Thymus (tissue), 11 donors: ENCODE measurements around the gene PLEKHM1. TPM values are rescaled to one million over a fixed set of nuclear protein-coding genes. Genes with fewer than 3 reads are reported as not detected.

Experiments
- DNase-seq, 9 donors: peaks; one replicate each; pipeline ENCODE4 v3.0.0-alpha.2; 2013; ENCODE audit warnings: low spot score in 9 of 9, low read depth in 6 of 9, missing footprints in 1 of 9
- H3K27ac ChIP-seq, 2 donors: one replicate each; pipeline ENCODE4 v1.5.1; 2013; ENCODE audit warnings: control low read depth in 1 of 2, low read depth in 1 of 2, low read length in 1 of 2, mild to moderate bottlenecking in 1 of 2, moderate library complexity in 1 of 2
- H3K27me3 ChIP-seq, 2 donors: one replicate each; pipeline ENCODE4 v1.5.1; 2013; ENCODE audit warnings: low read length in 1 of 2; ENCODE audit not compliant: control insufficient read depth in 2 of 2, insufficient read depth in 1 of 2
- H3K36me3 ChIP-seq, 2 donors: one replicate each; pipeline ENCODE4 v1.5.1; 2013; ENCODE audit warnings: low read length in 1 of 2, mild to moderate bottlenecking in 1 of 2, moderate library complexity in 1 of 2; ENCODE audit not compliant: control insufficient read depth in 2 of 2, insufficient read depth in 2 of 2
- H3K4me1 ChIP-seq, 2 donors: one replicate each; pipeline ENCODE4 v1.5.1; 2013; ENCODE audit warnings: low read length in 2 of 2; ENCODE audit not compliant: control insufficient read depth in 2 of 2, insufficient read depth in 2 of 2
- H3K4me3 ChIP-seq, 2 donors: one replicate each; pipeline ENCODE4 v1.5.1; 2013; ENCODE audit warnings: low read length in 2 of 2, control low read depth in 1 of 2, mild to moderate bottlenecking in 1 of 2
- H3K9me3 ChIP-seq, 2 donors: one replicate each; pipeline ENCODE4 v1.5.1; 2013; ENCODE audit warnings: low read length in 1 of 2, mild to moderate bottlenecking in 1 of 2; ENCODE audit not compliant: control insufficient read depth in 2 of 2, insufficient read depth in 1 of 2
- whole genome bisulfite sequencing: extraction: QIAGEN DNeasy Blood & Tissue Kit; methylation state at CpG from one replicate; pipeline ENCODE4 v1.1.7; 2013; 5-methylcytosine and 5-hydroxymethylcytosine counted together
- polyA plus RNA-seq: library from polyadenylated mRNA; stranded (reverse); fragments of 200-250 nt; gene quantifications from one replicate; pipeline ENCODE4 v1.2.3, GENCODE V29; 2013
- total RNA-seq: library from RNA; stranded (reverse); fragments of 120-200 nt; gene quantifications from one replicate; pipeline ENCODE4 v1.2.4, GENCODE V29; 2013
- donor health status: healthy.

The PLEKHM1 gene
- total and polyA plus RNA-seq, 2 donors = 18.1 to 22.9 TPM

DNA sequence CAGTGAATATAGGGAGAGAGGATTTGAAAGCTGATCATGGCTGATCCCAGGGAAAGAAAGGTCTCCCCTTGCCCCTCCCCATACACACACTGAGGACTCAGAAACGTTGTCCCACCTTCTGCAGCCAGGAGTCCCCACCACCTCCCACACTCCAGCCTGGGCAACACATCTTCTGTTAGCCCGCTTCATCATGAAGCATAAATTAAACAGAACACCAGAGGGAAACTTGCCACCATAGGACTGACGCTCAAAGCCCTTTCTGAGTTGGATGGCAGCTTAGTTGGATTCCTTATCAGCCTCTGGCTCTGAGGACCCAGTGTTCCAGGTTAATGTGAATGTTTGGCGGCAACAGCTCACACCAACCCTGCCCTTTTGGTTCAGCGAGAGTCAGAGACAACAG lies 91.7 kb downstream of the PLEKHM1 start:
- Histone ChIP-seq H3K9me3 (no peaks in the 10 kb centered on the region), H3K4me3 (no peak overlapping the region), H3K27me3 (no peaks in the 10 kb centered on the region), H3K36me3 (peaks cover 92 to 95% of the 10 kb centered on the region in 2 donors), H3K4me1 (peaks cover 0 to 4% of the 10 kb centered on the region in 2 donors), H3K27ac (no peak overlapping the region)
- 92% methylated on average over 5 of the region's 5 CpGs for WGBS
- no peak for DNase-seq

DNA sequence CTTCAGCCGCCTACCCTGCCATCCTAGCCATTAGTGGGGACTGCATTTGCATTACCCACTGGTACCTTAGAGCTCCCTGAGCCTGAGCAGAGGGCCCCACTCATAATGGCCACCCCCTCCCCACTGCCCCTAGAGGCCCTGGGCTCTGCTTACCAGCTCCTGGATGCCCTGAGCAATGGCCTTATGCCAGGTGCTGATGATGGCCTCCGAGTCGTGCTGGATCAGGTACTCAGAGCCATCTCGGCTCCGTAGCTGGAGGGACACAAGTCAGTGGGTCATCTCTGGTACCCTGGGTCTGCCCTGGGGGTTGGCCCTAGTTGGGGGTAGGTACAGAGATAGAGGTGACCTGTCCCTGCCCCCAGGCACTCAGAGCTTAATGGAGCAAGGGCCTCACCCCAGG lies 92.7 kb downstream of the PLEKHM1 start:
- no peak overlapping the region for H3K4me3 ChIP-seq
- 94% methylated on average over 5 of the region's 5 CpGs for whole genome bisulfite sequencing

DNA sequence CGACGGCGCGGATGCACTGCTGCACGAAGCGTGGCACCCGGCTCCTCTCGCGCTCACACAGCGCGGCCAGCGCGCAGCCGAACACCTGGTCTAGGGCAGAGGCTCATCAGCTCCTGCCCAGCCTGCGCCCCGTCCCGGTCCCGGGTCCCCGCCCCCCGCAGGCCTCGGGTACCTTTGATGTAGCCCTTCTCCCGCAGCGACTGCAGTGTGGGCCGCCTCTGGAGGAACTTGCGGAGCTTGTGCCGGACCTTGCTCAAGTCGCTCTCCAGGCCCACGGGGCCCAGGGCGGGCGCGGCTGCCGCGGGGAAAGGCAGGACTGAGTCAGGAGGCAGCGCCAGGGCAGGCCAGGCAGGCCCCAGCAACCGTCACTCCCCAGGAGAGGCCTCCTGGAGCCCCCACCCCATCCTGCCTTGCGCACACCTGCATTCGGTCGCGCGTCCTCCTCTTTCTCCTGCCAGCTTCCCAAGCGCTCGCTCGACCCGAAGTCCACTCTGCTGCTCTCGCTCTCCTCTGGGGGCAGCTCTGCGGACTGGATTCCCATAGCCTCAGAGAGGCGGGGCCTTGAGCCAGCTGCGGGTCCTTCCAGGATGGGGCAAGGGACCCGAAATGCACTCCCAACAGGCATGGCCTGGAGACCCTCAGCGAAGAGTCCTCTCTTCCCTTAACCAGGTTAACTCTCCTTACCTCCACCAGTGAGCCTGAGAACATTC lies 93.9 kb downstream of the PLEKHM1 start:
- H3K9me3 ChIP-seq = no peaks in the 10 kb centered on the region
- no peak overlapping the region for H3K4me3 ChIP-seq
- H3K27me3 ChIP-seq = no peaks in the 10 kb centered on the region
- H3K4me1 ChIP-seq = peaks cover 0 to 4% of the 10 kb centered on the region in 2 donors
- WGBS = 97% methylated on average over 50 of the region's 50 CpGs
- H3K27ac ChIP-seq = no peak overlapping the region
- H3K36me3 ChIP-seq = peaks cover 74 to 78% of the 10 kb centered on the region in 2 donors
- DNase-seq = no peak

More for the DNA sequence above, 92.7 kb downstream of the PLEKHM1 start:
- Histone ChIP-seq H3K27ac (no peak overlapping the region), H3K9me3 (no peaks in the 10 kb centered on the region), H3K27me3 (no peaks in the 10 kb centered on the region), H3K36me3 (peaks cover 86 to 89% of the 10 kb centered on the region in 2 donors), H3K4me1 (peaks cover 0 to 4% of the 10 kb centered on the region in 2 donors)
- no peak for DNase-seq

DNA sequence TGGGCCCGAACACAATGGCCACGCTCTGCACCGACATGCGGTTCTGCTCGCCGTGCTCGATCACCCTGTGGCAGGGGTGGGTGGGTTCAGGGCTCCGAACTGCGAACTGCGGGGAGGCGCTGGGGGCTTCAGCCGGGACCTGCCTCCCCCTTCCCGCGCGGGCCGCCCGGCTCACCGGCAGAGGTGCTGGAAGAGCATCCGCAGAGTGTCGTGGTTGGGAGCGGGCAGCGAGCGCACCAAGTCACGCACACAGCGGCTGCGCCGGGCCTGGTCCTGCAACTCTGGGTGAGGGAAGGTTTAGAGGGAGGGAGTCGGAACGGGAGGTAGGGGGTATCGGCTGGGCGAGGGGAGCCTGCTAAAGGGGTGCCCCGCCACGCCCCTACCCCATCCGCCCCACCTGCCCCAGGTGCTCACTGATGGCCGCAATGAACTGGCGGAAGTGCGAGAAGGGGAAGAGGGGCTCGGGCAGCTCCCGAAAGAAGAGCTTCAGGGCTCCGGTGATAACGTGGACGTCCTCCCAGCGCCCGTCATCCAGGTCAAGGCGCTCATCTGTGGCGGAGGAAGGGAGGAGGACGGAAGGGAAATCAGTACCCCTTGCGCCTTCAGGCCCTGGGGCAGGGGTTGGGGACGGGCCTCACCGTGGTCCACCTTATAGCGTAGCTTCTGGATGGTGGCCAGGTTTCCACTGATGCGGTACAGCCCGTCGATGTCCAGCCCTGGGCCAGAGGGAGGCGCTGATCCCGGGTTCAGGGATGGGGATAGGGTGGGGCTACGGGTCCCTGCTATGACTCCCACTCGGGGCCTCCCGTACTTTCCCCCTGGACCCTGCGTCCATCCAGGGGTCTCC lies 94.7 kb downstream of the PLEKHM1 start:
- DNase-seq = no peak
- Histone ChIP-seq H3K4me3 (no peak overlapping the region), H3K4me1 (peaks cover 0 to 12% of the 10 kb centered on the region in 2 donors), H3K36me3 (peaks cover 66 to 70% of the 10 kb centered on the region in 2 donors), H3K9me3 (no peaks in the 10 kb centered on the region), H3K27ac (no peak overlapping the region), H3K27me3 (no peaks in the 10 kb centered on the region)
- 95% methylated on average over 60 of the region's 60 CpGs for WGBS

DNA sequence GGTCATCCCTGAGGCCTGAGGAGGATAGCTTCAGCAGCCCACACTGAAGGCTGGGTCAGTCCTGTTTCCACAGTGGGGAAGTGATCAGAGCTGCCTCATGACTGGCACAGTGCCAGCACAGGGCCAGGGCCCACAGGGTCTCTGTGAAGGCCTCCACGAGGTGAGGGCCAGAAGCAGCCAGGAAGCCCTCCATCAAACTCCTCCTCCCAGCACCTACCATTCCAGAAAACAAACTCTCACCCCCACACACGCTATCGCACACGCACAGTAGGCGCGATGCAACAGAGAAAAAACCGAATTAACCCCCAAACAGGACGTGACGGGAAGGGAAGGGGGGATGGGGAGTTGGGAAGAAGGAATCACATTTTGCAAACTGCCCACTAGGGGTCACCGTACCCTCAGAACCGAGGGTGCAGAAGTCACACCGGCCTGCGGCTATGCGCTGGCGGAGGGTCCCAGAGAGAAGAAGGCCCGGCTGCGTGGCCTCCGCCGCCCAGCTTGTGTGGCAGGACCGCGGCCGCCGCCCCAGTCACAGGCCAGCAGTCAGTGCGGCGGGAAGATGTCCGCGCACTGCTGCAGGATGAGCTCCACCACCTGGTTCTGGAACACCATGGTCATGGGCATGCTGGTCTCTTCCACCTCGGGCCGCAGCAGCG lies 95.5 kb downstream of the PLEKHM1 start:
- 69% methylated on average over 30 of the region's 30 CpGs for WGBS
- Histone ChIP-seq H3K27ac (no peak overlapping the region), H3K9me3 (no peaks in the 10 kb centered on the region), H3K4me3 (no peak overlapping the region), H3K36me3 (peaks cover 61 to 62% of the 10 kb centered on the region in 2 donors), H3K27me3 (no peaks in the 10 kb centered on the region), H3K4me1 (peaks cover 0 to 12% of the 10 kb centered on the region in 2 donors)
- DNase-seq = peak in 3 of 9 donors; percentile 54 to 68 (median 66)

DNA sequence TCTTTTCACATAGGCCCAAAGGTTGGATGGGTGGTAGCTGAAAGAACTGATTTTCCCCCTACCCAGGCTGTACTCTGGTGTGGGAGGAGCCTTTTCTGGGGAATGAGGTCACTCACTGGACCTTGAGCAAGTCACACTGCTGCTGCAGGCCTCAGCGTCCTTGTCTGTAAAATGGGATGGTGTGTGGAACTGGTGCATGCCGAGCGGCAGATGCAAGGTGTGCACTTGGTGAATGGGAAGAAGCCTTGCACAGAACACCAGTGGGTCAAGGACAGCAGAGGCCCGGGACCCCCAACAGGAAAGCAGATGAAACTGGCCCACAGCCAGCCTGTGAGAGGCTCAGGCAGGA lies 96.0 kb downstream of the PLEKHM1 start:
- 90% methylated on average over 4 of the region's 4 CpGs for WGBS
- no peak overlapping the region for H3K4me3 ChIP-seq
- H3K36me3 ChIP-seq = peaks cover 56 to 57% of the 10 kb centered on the region in 2 donors
- no peak overlapping the region for H3K27ac ChIP-seq
- H3K9me3 ChIP-seq = no peaks in the 10 kb centered on the region
- no peak for DNase-seq
- H3K27me3 ChIP-seq = no peaks in the 10 kb centered on the region
- peaks cover 0 to 13% of the 10 kb centered on the region in 2 donors for H3K4me1 ChIP-seq

DNA sequence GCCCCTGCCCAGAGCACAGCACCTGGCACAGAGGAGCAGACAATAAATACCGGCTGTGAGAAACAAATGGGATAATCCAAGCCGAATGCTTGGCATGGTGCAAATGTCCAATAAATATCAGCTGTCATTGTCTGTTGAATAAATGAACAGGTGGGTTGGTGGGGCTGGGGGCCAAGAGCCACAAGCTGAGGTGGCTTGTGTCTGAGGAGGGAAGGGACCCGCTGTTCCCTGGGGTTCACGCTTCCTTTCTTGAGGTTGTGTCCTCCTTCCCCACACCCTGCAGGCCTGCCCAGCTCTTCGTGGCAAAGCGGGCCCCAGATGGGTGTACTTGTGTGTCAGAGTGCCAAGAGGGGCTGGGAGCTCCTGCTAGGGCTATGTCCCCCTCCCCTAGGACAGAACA lies 96.4 kb downstream of the PLEKHM1 start:
- Histone ChIP-seq H3K4me1 (peaks cover 4 to 17% of the 10 kb centered on the region in 2 donors), H3K27ac (no peak overlapping the region), H3K36me3 (peaks cover 52 to 55% of the 10 kb centered on the region in 2 donors), H3K4me3 (no peak overlapping the region), H3K9me3 (no peaks in the 10 kb centered on the region), H3K27me3 (no peaks in the 10 kb centered on the region)
- no peak for DNase-seq
- WGBS = 83% methylated on average over 6 of the region's 6 CpGs

DNA sequence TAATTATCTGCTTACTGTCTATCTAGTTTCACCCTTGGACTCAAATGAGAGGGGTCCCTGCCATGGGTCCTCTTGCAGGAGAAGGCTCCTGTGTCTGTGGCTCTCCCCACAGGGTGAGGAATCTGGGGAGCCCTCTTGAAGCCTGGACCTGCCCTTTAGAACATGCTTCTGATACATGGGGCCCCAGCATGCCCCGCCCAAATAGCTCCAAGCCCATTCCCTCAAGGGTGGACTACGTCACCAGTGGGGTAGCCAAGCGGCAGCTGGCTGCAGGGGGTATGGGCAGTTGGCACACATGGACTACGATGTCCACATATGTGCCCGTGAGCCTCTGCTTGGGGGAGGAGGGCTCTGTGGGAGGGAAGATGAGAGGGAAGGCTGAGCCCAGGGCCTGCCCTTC lies 97.1 kb downstream of the PLEKHM1 start:
- H3K4me1 ChIP-seq = peaks cover 10 to 24% of the 10 kb centered on the region in 2 donors
- peaks cover 46 to 49% of the 10 kb centered on the region in 2 donors for H3K36me3 ChIP-seq
- WGBS = 96% methylated on average over 5 of the region's 5 CpGs
- H3K27me3 ChIP-seq = no peaks in the 10 kb centered on the region
- H3K9me3 ChIP-seq = no peaks in the 10 kb centered on the region
- H3K27ac ChIP-seq = no peak overlapping the region
- no peak overlapping the region for H3K4me3 ChIP-seq
- no peak for DNase-seq

DNA sequence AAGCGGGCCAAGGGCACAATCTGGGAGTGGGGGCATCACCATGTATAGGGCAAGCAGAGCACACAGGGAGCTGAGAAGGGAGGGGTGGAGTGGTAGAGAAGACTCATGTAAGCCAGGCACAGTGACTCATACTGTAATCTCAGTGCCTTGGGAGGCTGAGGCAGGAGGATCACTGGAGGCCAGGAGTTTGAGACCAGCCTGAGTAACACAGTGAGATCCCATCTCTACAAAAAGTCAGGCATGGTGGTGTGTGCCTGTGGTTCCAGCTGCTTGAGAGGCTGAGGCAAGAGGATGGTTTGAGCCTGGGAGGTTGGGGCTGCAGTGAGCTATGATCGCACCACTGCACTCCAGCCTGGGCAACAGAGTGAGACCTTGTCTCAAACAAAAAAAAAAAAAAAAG lies 98.6 kb downstream of the PLEKHM1 start:
- no peak overlapping the region for H3K27ac ChIP-seq
- peaks cover 33 to 35% of the 10 kb centered on the region in 2 donors for H3K36me3 ChIP-seq
- no peak for DNase-seq
- peaks cover 10 to 28% of the 10 kb centered on the region in 2 donors for H3K4me1 ChIP-seq
- no peak overlapping the region for H3K4me3 ChIP-seq
- WGBS = 99% methylated on average over 2 of the region's 2 CpGs
- no peaks in the 10 kb centered on the region for H3K9me3 ChIP-seq
- no peaks in the 10 kb centered on the region for H3K27me3 ChIP-seq
